Spinal cord (tissue), 10 donors: Measurements from ENCODE around the gene LRRC8D. TPM values are rescaled to one million over a fixed set of nuclear protein-coding genes. Genes with fewer than 3 reads are reported as not detected.
"Not testable (repeated sequence)": the region's sequence is repeated elsewhere in the genome, so short reads cannot be mapped to it uniquely, and the experiment has no call there.

Experiments used
- DNase-seq, 6 donors: peaks; one replicate each; pipeline versions ENCODE4 v3.0.0 to v3.0.0-alpha.2; 2013 to 2015; ENCODE audit warnings: low spot score in 6 of 6, low read depth in 4 of 6
- H3K27ac ChIP-seq: one replicate; pipeline ENCODE4 v1.5.1; 2013; ENCODE audit warnings: low read depth, low read length, control low read depth
- H3K27me3 ChIP-seq: one replicate; pipeline ENCODE4 v1.6.1; 2013; ENCODE audit warnings: low read length; ENCODE audit not compliant: control insufficient read depth, insufficient read depth
- H3K36me3 ChIP-seq: one replicate; pipeline ENCODE4 v1.6.1; 2013; ENCODE audit warnings: low read length; ENCODE audit not compliant: control insufficient read depth, insufficient read depth
- H3K4me1 ChIP-seq: one replicate; pipeline ENCODE4 v1.6.1; 2013; ENCODE audit warnings: low read length; ENCODE audit not compliant: control insufficient read depth, insufficient read depth
- H3K4me3 ChIP-seq: one replicate; pipeline ENCODE4 v1.5.1; 2013; ENCODE audit warnings: low read depth, low read length, control low read depth
- H3K9me3 ChIP-seq: one replicate; pipeline ENCODE4 v1.6.1; 2013; ENCODE audit warnings: low read length; ENCODE audit not compliant: control insufficient read depth, insufficient read depth
- WGBS: methylation state at CpG from one replicate; pipeline ENCODE4 v1.1.5; 2013; ENCODE audit warnings: missing lambda C conversion rate; ENCODE audit not compliant: insufficient coverage; 5-methylcytosine and 5-hydroxymethylcytosine counted together
- long read RNA-seq, 4 donors: transcript quantifications; one replicate each; lab custom pipeline, GENCODE V29; 2026
- polyA plus RNA-seq, 2 donors: library from polyadenylated mRNA; unstranded; fragments of 120-200 nt; gene quantifications; one replicate each; pipeline ENCODE4 v1.2.1, GENCODE V29; 2013; ENCODE audit not compliant: insufficient read length in 2 of 2
- total RNA-seq, 2 donors: library from RNA; depleted of rRNA in 1 of 2; stranded (reverse); fragments of 120-200 nt in 1 of 2; fragments of >200 nt in 1 of 2; gene quantifications; one replicate each; pipeline versions ENCODE4 v1.2.3 to v1.2.4, GENCODE V29; 2013 to 2014
- donor health status: healthy.

The LRRC8D gene
- total RNA-seq (10 to 100 TPM; 29.3 to 46.1 TPM), polyA plus RNA-seq (10 to 100 TPM; 44.2 to 49.2 TPM)
- long read RNA-seq, donor 1, transcript LRRC8D-201 (3 exons, 3,950 nt): major isoform, 12 of 17 reads
- long read RNA-seq, donor 1, partial matches to known transcripts: 0 of 17 reads
- long read RNA-seq, donor 1, other reads (novel, unspliced or antisense): 0 of 17 reads
- long read RNA-seq, donor 2, partial matches to known transcripts: 0 of 2 reads
- long read RNA-seq, donor 2, other reads (novel, unspliced or antisense): 0 of 2 reads
- long read RNA-seq, donor 3, partial matches to known transcripts: 0 of 4 reads
- long read RNA-seq, donor 3, other reads (novel, unspliced or antisense): 0 of 4 reads
- long read RNA-seq, donor 4, transcript LRRC8D-201 (3 exons, 3,950 nt): major isoform, 5 of 7 reads
- long read RNA-seq, donor 4, partial matches to known transcripts: 0 of 7 reads
- long read RNA-seq, donor 4, other reads (novel, unspliced or antisense): 0 of 7 reads

DNA sequence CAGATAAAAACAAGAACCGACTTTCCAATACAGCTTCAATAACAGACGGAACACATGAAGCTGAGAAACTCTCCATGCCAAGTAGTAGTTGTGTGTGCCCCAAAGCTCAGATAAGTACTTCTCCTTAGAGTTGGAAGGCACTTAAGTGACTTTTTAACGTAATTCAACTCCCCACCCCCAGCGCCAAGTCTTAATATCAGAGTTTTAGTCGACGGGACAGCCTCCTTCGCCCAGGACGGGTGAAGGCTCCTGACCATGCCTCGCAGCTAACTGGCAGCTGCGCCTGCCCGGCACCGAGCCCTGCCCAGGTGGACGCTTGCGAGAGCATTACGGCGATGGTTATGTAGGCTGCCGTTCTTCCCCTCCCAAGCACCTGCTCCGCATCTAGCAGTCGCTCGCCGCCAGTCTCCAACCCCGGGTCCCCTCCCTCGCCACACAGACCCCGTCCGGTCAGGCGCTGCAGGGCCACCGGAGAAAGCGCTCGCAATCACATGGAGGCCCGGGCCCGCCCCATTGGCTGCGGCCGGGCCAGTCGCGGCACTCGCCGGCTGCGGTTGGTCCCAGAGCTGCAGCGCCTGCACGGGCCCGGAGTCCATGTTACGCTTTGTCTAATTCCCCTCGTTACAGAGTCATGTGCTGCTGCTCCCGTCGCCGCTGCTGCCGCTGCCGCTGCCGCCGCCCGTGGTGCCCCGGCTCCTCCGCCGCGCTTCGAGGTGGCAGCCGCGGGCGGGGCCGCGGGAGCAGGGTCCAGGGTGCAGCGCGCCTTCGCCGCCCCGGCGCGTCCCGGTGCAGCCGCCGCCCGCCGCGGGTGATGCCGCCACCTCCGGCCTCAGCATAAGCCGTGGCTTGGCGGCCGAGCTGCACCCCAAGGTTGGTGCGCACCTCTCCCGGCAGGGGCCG is at the start of gene LRRC8D:
Gene LRRC8D (plus strand): TSS at position 611 of the 900 bp plus-strand sequence. CDS start 112,037 bp downstream, outside the sequence.
- no peaks in the 10 kb centered on the region for H3K27me3 ChIP-seq
- WGBS: under 1% methylated on average over 80 of the region's 82 CpGs
- peak in 4 of 6 donors; percentile 73 to 96 (median 88) for DNase-seq
- peak within 1 kb of the TSS; percentile 91 for H3K27ac ChIP-seq
- no peaks in the 10 kb centered on the region for H3K9me3 ChIP-seq
- no peaks in the 10 kb centered on the region for H3K36me3 ChIP-seq
- peak within 1 kb of the TSS; percentile 89 for H3K4me3 ChIP-seq
- H3K4me1 ChIP-seq: peaks cover 13% of the 10 kb centered on the region

DNA sequence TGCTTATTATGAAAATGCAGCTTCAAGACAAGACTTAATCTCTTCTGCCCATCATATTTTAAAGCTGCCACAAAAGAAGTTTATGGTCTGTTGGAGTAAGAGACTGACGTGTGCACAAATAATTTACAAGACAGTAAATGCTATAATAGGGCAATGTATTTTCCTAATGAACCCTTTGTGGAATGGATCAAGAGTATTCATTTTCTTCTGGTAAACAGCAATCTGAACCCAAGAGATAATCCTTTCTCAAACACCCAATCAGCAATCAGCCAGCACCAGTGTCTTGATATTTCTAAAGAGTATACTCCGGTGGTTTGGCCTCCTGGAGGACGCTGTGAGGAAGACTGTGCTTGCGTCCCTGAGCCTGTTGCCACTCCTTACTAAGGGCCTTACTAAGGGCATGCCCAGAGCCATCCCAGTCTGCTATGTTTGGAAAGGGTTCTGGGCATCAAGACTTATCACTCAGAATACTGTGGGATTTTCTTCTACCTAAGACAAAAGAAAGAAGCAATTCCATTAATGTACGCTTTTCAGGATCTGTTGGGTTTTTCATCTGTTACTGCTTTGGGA is 48.8 kb upstream of the LRRC8D start:
- Histone ChIP-seq H3K36me3 (no peaks in the 10 kb centered on the region), H3K27me3 (no peaks in the 10 kb centered on the region), H3K4me1 (no peaks in the 10 kb centered on the region), H3K9me3 (no peaks in the 10 kb centered on the region), H3K27ac (no peak overlapping the region), H3K4me3 (no peak overlapping the region)
- WGBS: 88% methylated on average over 1 of the region's 5 CpGs
- no peak for DNase-seq

DNA sequence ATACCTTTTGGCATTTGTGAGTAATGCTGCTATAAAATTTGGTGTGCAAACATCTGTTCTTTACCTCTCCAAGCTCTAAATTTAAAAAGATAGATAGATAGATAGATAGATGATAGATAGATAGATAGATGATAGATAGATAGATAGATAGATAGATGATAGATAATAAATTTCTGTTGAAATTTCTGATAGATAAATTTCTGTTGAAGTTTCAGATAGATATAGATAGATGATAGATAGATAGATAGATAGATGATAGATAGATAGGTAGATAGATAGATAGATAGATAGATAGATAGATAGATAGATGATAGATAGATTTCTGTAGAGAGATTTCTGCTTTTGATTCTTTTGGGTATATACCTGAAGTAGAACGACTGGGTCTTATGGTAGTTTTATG is 44.7 kb upstream of the LRRC8D start:
- not testable (repeated sequence) for H3K4me3 ChIP-seq, H3K27me3 ChIP-seq, H3K9me3 ChIP-seq, H3K36me3 ChIP-seq, H3K4me1 ChIP-seq, H3K27ac ChIP-seq, DNase-seq
- WGBS: no CpG with 5 or more reads among the region's 1 CpG

DNA sequence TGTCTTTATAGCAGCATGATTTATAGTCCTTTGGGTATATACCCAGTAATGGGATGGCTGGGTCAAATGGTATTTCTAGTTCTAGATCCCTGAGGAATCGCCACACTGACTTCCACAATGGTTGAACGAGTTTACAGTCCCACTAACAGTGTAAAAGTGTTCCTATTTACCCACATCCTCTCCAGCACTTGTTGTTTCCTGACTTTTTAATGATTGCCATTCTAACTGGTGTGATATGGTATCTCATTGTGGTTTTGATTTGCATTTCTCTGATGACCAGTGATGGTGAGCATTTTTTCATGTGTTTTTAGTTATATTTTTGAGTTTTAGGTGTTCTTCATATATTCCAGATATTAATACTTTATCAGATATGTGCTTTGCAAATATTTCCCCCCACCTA is 43.6 kb upstream of the LRRC8D start:
- H3K4me1 ChIP-seq, H3K4me3 ChIP-seq, DNase-seq, H3K27me3 ChIP-seq, H3K36me3 ChIP-seq, H3K9me3 ChIP-seq, H3K27ac ChIP-seq: not testable (repeated sequence)
- WGBS: no CpG with 5 or more reads among the region's 2 CpGs

DNA sequence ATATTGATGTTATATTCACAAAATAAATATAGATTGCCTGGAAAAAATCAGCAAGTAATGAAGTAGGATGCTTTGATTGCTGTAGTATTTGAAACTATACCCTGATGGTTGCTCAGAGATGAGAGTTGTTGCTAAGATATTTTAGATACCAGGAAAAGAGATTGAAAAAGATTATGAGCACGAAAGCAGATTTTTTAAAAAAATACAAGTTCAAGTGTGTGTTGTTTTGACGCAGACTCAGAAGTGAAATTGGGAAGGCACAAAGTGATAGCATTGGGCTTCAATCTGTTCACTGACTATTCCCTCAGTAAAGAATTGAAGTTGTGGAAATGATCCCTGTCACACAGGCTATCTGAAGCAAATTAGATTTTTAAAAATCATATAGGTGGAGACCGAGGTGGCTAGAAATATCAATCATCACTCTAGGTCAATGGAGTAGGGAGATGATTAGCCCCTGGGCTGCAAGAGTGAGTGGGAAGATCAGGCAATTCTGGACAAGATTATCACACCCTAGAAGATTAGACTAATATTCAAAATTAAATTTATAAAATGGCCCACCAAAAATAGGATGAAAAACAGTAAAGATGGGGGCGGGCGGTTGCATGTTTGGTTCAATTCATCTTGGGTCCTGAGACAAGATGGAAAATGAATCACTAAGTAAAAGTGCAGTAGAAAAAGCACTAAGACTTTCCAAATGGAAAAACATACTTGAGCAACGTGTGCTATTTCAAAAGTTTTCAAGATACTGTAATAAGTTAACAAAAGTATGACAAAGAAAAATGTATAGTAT is 41.5 kb upstream of the LRRC8D start:
- Histone ChIP-seq H3K36me3 (no peaks in the 10 kb centered on the region), H3K9me3 (no peaks in the 10 kb centered on the region), H3K4me1 (no peaks in the 10 kb centered on the region), H3K27me3 (no peaks in the 10 kb centered on the region), H3K4me3 (no peak overlapping the region), H3K27ac (no peak overlapping the region)
- DNase-seq: no peak
- WGBS: 83% methylated on average over 1 of the region's 6 CpGs

DNA sequence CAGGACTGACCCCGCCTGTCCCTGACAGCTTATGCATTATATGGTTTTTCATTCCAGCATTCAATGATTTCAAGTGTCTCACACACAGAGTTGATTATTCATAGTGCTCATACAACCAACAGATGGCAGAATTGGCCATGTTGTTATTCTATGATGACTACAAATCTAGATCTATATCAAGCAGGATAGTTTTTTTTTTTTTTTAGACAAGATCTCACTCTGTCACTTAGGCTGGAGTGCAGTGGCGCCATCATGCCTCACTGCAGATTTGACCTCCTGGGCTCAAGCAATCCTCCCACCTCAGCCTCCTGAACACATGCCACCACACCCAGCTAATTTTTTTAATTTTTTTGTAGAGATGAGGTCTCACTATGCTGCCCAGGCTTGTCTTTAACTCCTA is 40.1 kb upstream of the LRRC8D start:
- DNase-seq: peak in 2 of 6 donors; percentile 83
- Histone ChIP-seq H3K4me3 (no peak overlapping the region), H3K27me3 (no peaks in the 10 kb centered on the region), H3K27ac (no peak overlapping the region), H3K36me3 (no peaks in the 10 kb centered on the region), H3K4me1 (no peaks in the 10 kb centered on the region), H3K9me3 (no peaks in the 10 kb centered on the region)
- WGBS: no CpG with 5 or more reads among the region's 2 CpGs

DNA sequence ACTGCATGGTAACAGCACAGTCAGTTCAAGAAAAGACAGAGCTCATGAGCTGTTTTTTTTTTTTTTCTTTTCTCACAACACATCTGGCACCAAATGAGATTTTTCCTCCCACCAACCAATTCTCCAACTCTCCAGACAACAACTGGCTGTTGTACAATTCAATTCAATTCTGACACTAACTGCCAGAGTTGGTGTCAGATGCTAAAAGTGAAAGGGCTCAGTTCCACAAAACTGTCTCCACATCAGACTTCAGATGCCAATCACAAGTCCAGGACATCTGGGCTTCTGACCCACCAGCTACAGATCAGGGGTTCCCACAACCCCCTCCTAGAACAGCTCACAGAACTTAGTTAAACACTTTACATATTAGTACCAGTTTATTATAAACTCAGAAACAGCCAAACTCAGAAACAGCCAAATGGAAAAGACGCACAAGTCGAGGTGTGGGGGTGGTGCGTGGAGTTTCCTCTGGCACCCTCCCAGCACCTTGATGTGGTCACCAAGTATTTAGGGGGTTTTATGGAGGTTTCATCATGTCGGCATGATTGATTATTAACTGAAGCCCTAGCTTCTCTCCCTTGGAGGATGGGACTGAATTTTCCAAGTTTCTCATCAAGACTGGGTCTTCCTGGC is 39.2 kb upstream of the LRRC8D start:
- H3K9me3 ChIP-seq: no peaks in the 10 kb centered on the region
- no peaks in the 10 kb centered on the region for H3K36me3 ChIP-seq
- H3K27me3 ChIP-seq: no peaks in the 10 kb centered on the region
- WGBS: 85% methylated on average over 4 of the region's 4 CpGs
- no peaks in the 10 kb centered on the region for H3K4me1 ChIP-seq
- H3K27ac ChIP-seq: no peak overlapping the region
- no peak for DNase-seq
- no peak overlapping the region for H3K4me3 ChIP-seq

DNA sequence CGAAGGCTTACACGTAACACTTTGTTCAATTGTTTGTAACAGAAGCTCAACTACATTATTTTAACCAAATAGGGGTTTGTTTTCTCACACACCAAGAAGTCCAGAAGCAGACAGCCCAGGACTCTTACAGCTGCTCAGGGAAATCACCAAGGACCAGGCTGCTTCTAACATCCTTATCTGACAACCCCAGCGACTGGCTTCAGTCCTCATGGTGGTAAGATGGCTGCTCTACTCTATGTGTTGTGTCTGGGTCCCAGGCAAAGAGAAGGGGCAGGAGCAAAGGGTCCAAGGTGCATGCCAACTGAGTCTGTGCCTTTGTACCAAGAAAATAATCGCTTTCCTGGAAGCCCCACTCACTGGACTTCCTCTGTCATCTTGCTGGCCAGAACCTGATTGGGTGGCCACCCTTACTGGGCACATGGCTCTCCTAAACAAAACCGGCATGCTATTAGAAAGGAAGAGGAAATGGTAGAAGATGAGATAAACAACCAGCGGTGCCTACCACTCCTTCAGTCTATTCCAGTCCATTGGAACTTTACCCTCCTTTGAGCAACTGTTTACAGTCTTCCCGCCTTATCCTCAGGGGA is 34.1 kb upstream of the LRRC8D start:
- H3K27me3 ChIP-seq: no peaks in the 10 kb centered on the region
- no peak overlapping the region for H3K27ac ChIP-seq
- 66% methylated on average over 4 of the region's 7 CpGs for WGBS
- H3K4me3 ChIP-seq: no peak overlapping the region
- H3K9me3 ChIP-seq: no peaks in the 10 kb centered on the region
- DNase-seq: no peak
- no peaks in the 10 kb centered on the region for H3K4me1 ChIP-seq
- H3K36me3 ChIP-seq: no peaks in the 10 kb centered on the region
